Loucy (cell line): Measurements from ENCODE around the gene CPEB3.

Experiments used
- H2AFZ ChIP-seq: fragments of 200-600 bp; sonication (generic); 2 replicates; pipeline ENCODE4 v1.6.0; 2016; ENCODE audit warnings: antibody characterized with exemption, mild to moderate bottlenecking, low read length, moderate library complexity
- H3F3A ChIP-seq: fragments of 200-600 bp; 2 replicates; pipeline ENCODE4 v1.6.0; 2016; ENCODE audit warnings: antibody characterized with exemption, low read depth, mild to moderate bottlenecking
- H3K27me3 ChIP-seq: fragments of 200-600 bp; sonication (generic); 2 replicates; pipeline ENCODE4 v1.6.1; 2014; ENCODE audit warnings: low read length, mild to moderate bottlenecking; ENCODE audit not compliant: insufficient read depth, poor library complexity, severe bottlenecking
- H3K36me3 ChIP-seq: fragments of 200-600 bp; sonication (generic); 2 replicates; pipeline ENCODE4 v1.6.1; 2016; ENCODE audit warnings: low read length; ENCODE audit not compliant: insufficient read depth
- H3K4me1 ChIP-seq: fragments of 200-600 bp; sonication (generic); 2 replicates; pipeline ENCODE4 v1.5.1; 2014; ENCODE audit warnings: low read length, mild to moderate bottlenecking; ENCODE audit not compliant: insufficient read depth, poor library complexity, severe bottlenecking
- H3K4me2 ChIP-seq: fragments of 200-600 bp; sonication (generic); 2 replicates; pipeline ENCODE4 v1.6.0; 2014; ENCODE audit warnings: antibody characterized with exemption, low read length, low read depth, mild to moderate bottlenecking; ENCODE audit not compliant: poor library complexity, severe bottlenecking
- H3K4me3 ChIP-seq: fragments of 200-600 bp; sonication (generic); 2 replicates; pipeline ENCODE4 v1.5.1; 2014; ENCODE audit warnings: low read length, mild to moderate bottlenecking, mixed read lengths; ENCODE audit not compliant: poor library complexity, severe bottlenecking
- H3K79me2 ChIP-seq: fragments of 200-600 bp; sonication (generic); 2 replicates; pipeline ENCODE4 v1.6.1; 2014; ENCODE audit warnings: low read length; ENCODE audit not compliant: insufficient read depth
- H3K9ac ChIP-seq: fragments of 200-600 bp; sonication (generic); 2 replicates; pipeline ENCODE4 v1.6.0; 2014; ENCODE audit warnings: mild to moderate bottlenecking, low read depth, low read length, moderate library complexity; ENCODE audit not compliant: poor library complexity, severe bottlenecking
- H3K9me2 ChIP-seq: fragments of 200-600 bp; sonication (generic); replicated peaks from 2 replicates; pipeline ENCODE4 v1.6.1; 2016; ENCODE audit warnings: low read depth, low read length, mixed read lengths
- H3K9me3 ChIP-seq: fragments of 200-600 bp; sonication (generic); 2 replicates; pipeline ENCODE4 v1.6.1; 2014; ENCODE audit warnings: mild to moderate bottlenecking, antibody characterized with exemption, low read length, low read depth; ENCODE audit not compliant: insufficient read depth
- H4K20me1 ChIP-seq: fragments of 200-600 bp; sonication (generic); 2 replicates; pipeline ENCODE4 v1.6.0; 2014; ENCODE audit warnings: antibody characterized with exemption, low read length, mild to moderate bottlenecking; ENCODE audit not compliant: insufficient read depth, poor library complexity, severe bottlenecking
- CTCF ChIP-seq: fragments of 200-600 bp; sonication (generic); conservative IDR thresholded peaks from 2 replicates; pipeline ENCODE4 v1.5.1; 2014; ENCODE audit warnings: mild to moderate bottlenecking, antibody characterized with exemption, low read length
- EZH2phosphoT487 ChIP-seq: fragments of 200-600 bp; IDR thresholded peaks from 2 replicates; pipeline ENCODE4 v1.6.1; 2018; ENCODE audit warnings: antibody characterized with exemption, mild to moderate bottlenecking, moderate library complexity, borderline replicate concordance

Gene CPEB3

GRCh38 chr10:92110039-92110794 is 180.7 kb downstream of the CPEB3 start:
- Histone ChIP-seq H3K36me3 (no peaks in the 10 kb centered on the region), H3K9ac (no peak overlapping the region), H3K4me1 (peaks cover 25% of the 10 kb centered on the region), H3K79me2 (no peaks in the 10 kb centered on the region), H3K27me3 (no peaks in the 10 kb centered on the region), H3K4me3 (no peak overlapping the region), H3K9me3 (no peaks in the 10 kb centered on the region), H3K4me2 (no peak overlapping the region), H3K9me2 (no peaks in the 10 kb centered on the region), H2AFZ (no peak overlapping the region), H4K20me1 (no peaks in the 10 kb centered on the region), H3F3A (no peaks in the 10 kb centered on the region)
- no peak for TF ChIP-seq EZH2phosphoT487
- TF ChIP-seq CTCF: no peak

- H3K27me3 ChIP-seq: no peaks in the 10 kb centered on the region
- no peaks in the 10 kb centered on the region for H3K9me3 ChIP-seq
- H3K9me2 ChIP-seq: no peaks in the 10 kb centered on the region
- H3K79me2 ChIP-seq: no peaks in the 10 kb centered on the region
- no peak overlapping the region for H3K4me3 ChIP-seq
- H2AFZ ChIP-seq: no peak overlapping the region
- TF ChIP-seq EZH2phosphoT487: no peak
- no peak for TF ChIP-seq CTCF
- no peak overlapping the region for H3K4me2 ChIP-seq
- no peaks in the 10 kb centered on the region for H3K36me3 ChIP-seq
- no peaks in the 10 kb centered on the region for H3F3A ChIP-seq
- no peaks in the 10 kb centered on the region for H4K20me1 ChIP-seq
- H3K9ac ChIP-seq: no peak overlapping the region
- peaks cover 25% of the 10 kb centered on the region for H3K4me1 ChIP-seq
Measured at GRCh38 chr10:92108747-92109146, 182.1 kb downstream of the CPEB3 start.

GRCh38 chr10:92108120-92108519 is 182.8 kb downstream of the CPEB3 start:
- Histone ChIP-seq H3K36me3 (no peaks in the 10 kb centered on the region), H3K4me1 (peaks cover 25% of the 10 kb centered on the region), H3K4me3 (no peak overlapping the region), H3K9me2 (no peaks in the 10 kb centered on the region), H3K79me2 (no peaks in the 10 kb centered on the region), H3K27me3 (no peaks in the 10 kb centered on the region), H3K9ac (no peak overlapping the region), H4K20me1 (no peaks in the 10 kb centered on the region), H2AFZ (no peak overlapping the region), H3K4me2 (no peak overlapping the region), H3K9me3 (no peaks in the 10 kb centered on the region), H3F3A (no peaks in the 10 kb centered on the region)
- TF ChIP-seq CTCF (no peak), EZH2phosphoT487 (no peak)
